Esophagus squamous epithelium (tissue), 5 donors: ENCODE results near the gene DOCK1. TPM values are rescaled to one million over a fixed set of nuclear protein-coding genes. Genes with fewer than 3 reads are reported as not detected.

Experiments
- DNase-seq: peaks from one replicate; lab custom pipeline; 2025; lab: John Stamatoyannopoulos, UW
- H3K27ac ChIP-seq, 4 donors: fragments of 200-600 bp; sonication (generic); one replicate each; pipeline ENCODE4 v1.5.1; 2016 to 2019; ENCODE audit warnings: mild to moderate bottlenecking in 1 of 4
- H3K27me3 ChIP-seq, 4 donors: fragments of 200-600 bp; sonication (generic); 1 replicate in 3 of 4; 2 replicates in 1 of 4; pipeline versions ENCODE4 v1.5.1 to v1.6.0; 2017 to 2021; ENCODE audit warnings: antibody characterized with exemption in 1 of 4
- H3K36me3 ChIP-seq, 3 donors: fragments of 200-600 bp; sonication (generic); one replicate each; pipeline ENCODE4 v1.5.1; 2016 to 2019
- H3K4me1 ChIP-seq, 3 donors: fragments of 200-600 bp; sonication (generic); one replicate each; pipeline ENCODE4 v1.5.1; 2017 to 2019
- H3K4me3 ChIP-seq, 4 donors: fragments of 200-600 bp; sonication (generic); 1 replicate in 3 of 4; 2 replicates in 1 of 4; pipeline ENCODE4 v1.5.1; 2016 to 2019; ENCODE audit warnings: mild to moderate bottlenecking in 2 of 4, moderate library complexity in 1 of 4
- H3K9me3 ChIP-seq, 3 donors: fragments of 200-600 bp; sonication (generic); one replicate each; pipeline ENCODE4 v1.5.1; 2016 to 2019
- CTCF ChIP-seq, 6 experiments: fragments of 450-650 bp in 4 of 6; fragments of 200-600 bp in 2 of 6; sonication (generic) in 2 of 6; IDR thresholded peaks; one replicate each; pipeline ENCODE4 v1.5.1; 2016 to 2019; ENCODE audit warnings: antibody characterized with exemption in 6 of 6, mild to moderate bottlenecking in 4 of 6, moderate library complexity in 4 of 6
- POLR2A ChIP-seq, 4 donors: fragments of 450-650 bp; IDR thresholded peaks; one replicate each; pipeline ENCODE4 v1.6.1; 2017; ENCODE audit warnings: antibody characterized with exemption in 4 of 4, mild to moderate bottlenecking in 4 of 4, moderate library complexity in 3 of 4
- WGBS, 2 donors: methylation state at CpG; one replicate each; pipeline ENCODE4 v1.1.5; 2018; 5-methylcytosine and 5-hydroxymethylcytosine counted together
- intact Hi-C: fragments of 100-400 bp; cut with DNase I; formaldehyde crosslinking; loops from one replicate; pipeline ENCODE4 v1.15.0; 2022
- total RNA-seq, 4 donors: library from RNA; depleted of rRNA; stranded (reverse); fragments of >200 nt; gene quantifications; one replicate each; pipeline ENCODE4 v1.1.0, GENCODE V29; 2016
- donor health status: DM: yes; HTN: yes; CAD: no.

DOCK1 gene
- total RNA-seq, 4 donors from 2014 or later = 31.8 to 83.4 (median 49.8) TPM

GRCh38 chr10:127228195-127228787 is 323.1 kb downstream of the DOCK1 start:
- no peak for DNase-seq
- Histone ChIP-seq H3K9me3 (no peaks in the 10 kb centered on the region), H3K4me3 (no peak overlapping the region), H3K27ac (no peak overlapping the region), H3K4me1 (no peaks in the 10 kb centered on the region), H3K36me3 (no peaks in the 10 kb centered on the region), H3K27me3 (no peaks in the 10 kb centered on the region)
- 59 to 68% methylated on average over 12 of the region's 12 CpGs for WGBS, 2 donors
- intact Hi-C loops = no loop called here
- no peak for TF ChIP-seq CTCF (IDR thresholded peaks at IDR 0.05)
- TF ChIP-seq POLR2A (IDR thresholded peaks at IDR 0.05) = no peak

GRCh38 chr10:127234306-127234800 is 329.1 kb downstream of the DOCK1 start:
- intact Hi-C loops = no loop called here
- Histone ChIP-seq H3K4me1 (no peaks in the 10 kb centered on the region), H3K9me3 (no peaks in the 10 kb centered on the region), H3K27me3 (no peaks in the 10 kb centered on the region), H3K4me3 (no peak overlapping the region), H3K27ac (no peak overlapping the region), H3K36me3 (no peaks in the 10 kb centered on the region)
- TF ChIP-seq CTCF (IDR thresholded peaks at IDR 0.05) (no peak), POLR2A (IDR thresholded peaks at IDR 0.05) (no peak)
- WGBS, 2 donors = 75 to 89% methylated on average over 1 of the region's 1 CpG
- DNase-seq = no peak

GRCh38 chr10:127236266-127236665 is 331.0 kb downstream of the DOCK1 start:
- Histone ChIP-seq H3K27ac (no peak overlapping the region), H3K36me3 (no peaks in the 10 kb centered on the region), H3K4me1 (no peaks in the 10 kb centered on the region), H3K27me3 (no peaks in the 10 kb centered on the region), H3K9me3 (no peaks in the 10 kb centered on the region), H3K4me3 (no peak overlapping the region)
- no peak for DNase-seq
- intact Hi-C loops = no loop called here
- no peak for TF ChIP-seq CTCF (IDR thresholded peaks at IDR 0.05)
- no peak for TF ChIP-seq POLR2A (IDR thresholded peaks at IDR 0.05)
- WGBS, 2 donors = 69 to 72% methylated on average over 3 of the region's 3 CpGs

- WGBS, 2 donors = 69 to 74% methylated on average over 3 of the region's 3 CpGs
- TF ChIP-seq CTCF (IDR thresholded peaks at IDR 0.05) (no peak), POLR2A (IDR thresholded peaks at IDR 0.05) (no peak)
- no peaks in the 10 kb centered on the region for H3K9me3 ChIP-seq
- no peak overlapping the region for H3K27ac ChIP-seq
- no peaks in the 10 kb centered on the region for H3K4me1 ChIP-seq
- H3K36me3 ChIP-seq = peaks cover 0 to 9% (median 0%) of the 10 kb centered on the region in 3 donors
- H3K4me3 ChIP-seq = no peak overlapping the region
- H3K27me3 ChIP-seq = no peaks in the 10 kb centered on the region
- no peak for DNase-seq
- intact Hi-C loops = no loop called here
These were observed 337.7 kb downstream of the DOCK1 start for GRCh38 chr10:127242914-127243313.

GRCh38 chr10:127243490-127244272 is 338.5 kb downstream of the DOCK1 start:
- intact Hi-C loops = no loop called here
- Histone ChIP-seq H3K4me1 (no peaks in the 10 kb centered on the region), H3K36me3 (peaks cover 0 to 16% (median 0%) of the 10 kb centered on the region in 3 donors), H3K27me3 (no peaks in the 10 kb centered on the region), H3K27ac (no peak overlapping the region), H3K9me3 (no peaks in the 10 kb centered on the region), H3K4me3 (no peak overlapping the region)
- no peak for DNase-seq
- WGBS, 2 donors = 39 to 47% methylated on average over 2 to 4 of the region's 4 CpGs
- TF ChIP-seq POLR2A (IDR thresholded peaks at IDR 0.05) (no peak), CTCF (IDR thresholded peaks at IDR 0.05) (peak in 2 of 6 experiments; percentile 30 to 48)
